K562 (cell line): ENCODE results near the gene PRR14L. TPM values are rescaled to one million over a fixed set of nuclear protein-coding genes. Genes with fewer than 3 reads are reported as not detected.

Experiments used
- GTF3C2 ChIP-seq: IDR thresholded peaks from 3 replicates; pipeline ENCODE4 v1.6.1; 2011; ENCODE audit warnings: borderline replicate concordance, mild to moderate bottlenecking, moderate library complexity; ENCODE audit not compliant: insufficient read length; ENCODE audit errors: extremely low read depth
- L3MBTL2 ChIP-seq: fragments of 450-650 bp; IDR thresholded peaks from 2 replicates; pipeline ENCODE4 v1.6.1; 2016; ENCODE audit warnings: mild to moderate bottlenecking, moderate library complexity
- SLC30A9 ChIP-seq: fragments of 250-450 bp; sonication (Bioruptor Pico); IDR thresholded peaks from 2 replicates; pipeline ENCODE4 v1.8.0; 2022; ENCODE audit warnings: mild to moderate bottlenecking, moderate library complexity
- SP1 ChIP-seq: sonication (generic); formaldehyde crosslinking; IDR thresholded peaks from 2 replicates; pipeline ENCODE4 v1.8.1; 2022; ENCODE audit warnings: mild to moderate bottlenecking, missing genetic modification reagents
- SUPT5H ChIP-seq: fragments of 450-650 bp; IDR thresholded peaks from 2 replicates; pipeline ENCODE4 v1.6.1; 2016
- THRAP3 ChIP-seq: fragments of 450-650 bp; IDR thresholded peaks from 2 replicates; pipeline ENCODE4 v1.6.1; 2016; ENCODE audit warnings: mild to moderate bottlenecking, inconsistent platforms, borderline replicate concordance
- ZC3H11A ChIP-seq: IDR thresholded peaks from 2 replicates; pipeline ENCODE4 v1.6.1; 2012; ENCODE audit warnings: low read depth, low read length, improper control_type of control experiment
- ZNF143 ChIP-seq: sonication (generic); formaldehyde crosslinking; IDR thresholded peaks from 2 replicates; pipeline ENCODE4 v1.9.0; 2022; ENCODE audit warnings: mild to moderate bottlenecking, missing genetic modification reagents
- polyA plus RNA-seq, 8 experiments: library from polyadenylated mRNA; depleted of rRNA in 4 of 8; stranded (reverse) in 5 of 8; unstranded in 3 of 8; fragments of >200 nt; fragmentation: Nextera tagmentation in 2 of 8; fragmentation: Illumina TruSeq in 1 of 8; extraction: Ambion mirVana in 2 of 8; extraction: Trizol in 1 of 8; gene quantifications; 2 replicates each; pipeline versions ENCODE4 v1.2.1 to v1.2.3, GENCODE V29; 2011 to 2014; ENCODE audit warnings: inconsistent platforms in 1 of 8, missing spikeins in 1 of 8
- total RNA-seq, 7 experiments: library from RNA; depleted of rRNA in 6 of 7; stranded (reverse); fragments of >200 nt in 6 of 7; fragmentation: Illumina TruSeq in 2 of 7; extraction: Trizol in 2 of 7; gene quantifications; 2 replicates each; pipeline versions ENCODE4 v1.2.1 to v1.2.3, GENCODE V29; 2011 to 2021; ENCODE audit warnings: low replicate concordance in 1 of 7
- TF ChIP-seq, protein P1 (sequence below): fragments of 150-350 bp; conservative IDR thresholded peaks from 2 replicates; pipeline ENCODE4 v1.6.1; 2014; ENCODE audit warnings: low read length
- TF ChIP-seq, protein P2 (sequence below): fragments of 450-650 bp; IDR thresholded peaks from 2 replicates; pipeline ENCODE4 v1.6.1; 2016; ENCODE audit warnings: mild to moderate bottlenecking, moderate library complexity

The PRR14L gene
- total and polyA plus RNA-seq, 9 of the 15 experiments (the other 6 are each of a cell fraction or from before 2014, with no cell fraction given): 2.8 to 36.3 (median 12.3) TPM

DNA sequence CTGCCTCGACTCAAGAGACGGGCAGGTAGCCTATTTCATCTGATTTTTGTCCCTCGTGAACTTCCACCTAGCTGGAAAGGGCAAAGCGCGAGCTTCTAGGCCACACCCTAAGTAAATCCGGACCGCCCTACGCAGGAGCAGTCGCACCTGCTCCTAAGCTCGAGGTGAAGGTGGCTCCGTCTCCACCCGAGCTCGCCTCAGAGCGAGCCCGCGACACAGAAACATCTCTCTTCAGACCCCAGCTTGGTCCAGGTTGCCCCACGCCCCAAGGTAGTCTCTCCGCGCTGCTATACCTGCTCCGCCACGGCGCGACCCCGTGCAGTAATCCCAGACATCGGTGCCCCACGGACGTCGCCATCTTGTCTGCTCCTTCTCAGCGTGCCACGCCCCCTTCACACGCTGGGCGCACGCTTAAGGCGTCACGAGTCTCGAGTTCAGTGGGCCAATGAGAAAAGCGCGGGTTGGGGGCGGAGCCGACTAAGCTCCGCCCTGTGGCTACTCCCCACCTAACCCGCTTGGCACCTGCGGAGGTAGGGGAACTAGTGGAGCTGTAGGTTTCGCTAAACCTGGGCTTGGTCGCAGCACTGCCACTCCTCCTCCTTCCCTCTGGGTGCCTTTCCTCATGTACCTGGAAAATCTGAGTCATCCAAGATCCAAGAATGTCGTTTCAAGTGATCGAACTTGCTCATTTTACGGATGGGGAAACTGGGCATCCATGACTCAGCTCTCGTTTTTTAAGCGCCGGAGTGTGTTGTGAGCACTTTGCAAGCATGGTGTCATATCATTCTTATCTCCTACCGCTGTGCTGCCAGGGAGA lies 87.9 kb downstream of the PRR14L start, which contains the start of gene PISD (continued):
- TF ChIP-seq, protein P1, sequence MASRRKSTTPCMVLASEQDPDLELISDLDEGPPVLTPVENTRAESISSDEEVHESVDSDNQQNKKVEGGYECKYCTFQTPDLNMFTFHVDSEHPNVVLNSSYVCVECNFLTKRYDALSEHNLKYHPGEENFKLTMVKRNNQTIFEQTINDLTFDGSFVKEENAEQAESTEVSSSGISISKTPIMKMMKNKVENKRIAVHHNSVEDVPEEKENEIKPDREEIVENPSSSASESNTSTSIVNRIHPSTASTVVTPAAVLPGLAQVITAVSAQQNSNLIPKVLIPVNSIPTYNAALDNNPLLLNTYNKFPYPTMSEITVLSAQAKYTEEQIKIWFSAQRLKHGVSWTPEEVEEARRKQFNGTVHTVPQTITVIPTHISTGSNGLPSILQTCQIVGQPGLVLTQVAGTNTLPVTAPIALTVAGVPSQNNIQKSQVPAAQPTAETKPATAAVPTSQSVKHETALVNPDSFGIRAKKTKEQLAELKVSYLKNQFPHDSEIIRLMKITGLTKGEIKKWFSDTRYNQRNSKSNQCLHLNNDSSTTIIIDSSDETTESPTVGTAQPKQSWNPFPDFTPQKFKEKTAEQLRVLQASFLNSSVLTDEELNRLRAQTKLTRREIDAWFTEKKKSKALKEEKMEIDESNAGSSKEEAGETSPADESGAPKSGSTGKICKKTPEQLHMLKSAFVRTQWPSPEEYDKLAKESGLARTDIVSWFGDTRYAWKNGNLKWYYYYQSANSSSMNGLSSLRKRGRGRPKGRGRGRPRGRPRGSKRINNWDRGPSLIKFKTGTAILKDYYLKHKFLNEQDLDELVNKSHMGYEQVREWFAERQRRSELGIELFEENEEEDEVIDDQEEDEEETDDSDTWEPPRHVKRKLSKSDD: 0 out of 2 replicates have a peak, but pooled peaks have one; percentile 51
- TF ChIP-seq SP1 (CRISPR knock-in tag) (peak; percentile 99), L3MBTL2 (no peak), GTF3C2 (no peak), ZNF143 (CRISPR knock-in tag) (no peak), SLC30A9 (no peak), THRAP3 (no peak), ZC3H11A (no peak), SUPT5H (peak; percentile 77)
- TF ChIP-seq, protein P2, sequence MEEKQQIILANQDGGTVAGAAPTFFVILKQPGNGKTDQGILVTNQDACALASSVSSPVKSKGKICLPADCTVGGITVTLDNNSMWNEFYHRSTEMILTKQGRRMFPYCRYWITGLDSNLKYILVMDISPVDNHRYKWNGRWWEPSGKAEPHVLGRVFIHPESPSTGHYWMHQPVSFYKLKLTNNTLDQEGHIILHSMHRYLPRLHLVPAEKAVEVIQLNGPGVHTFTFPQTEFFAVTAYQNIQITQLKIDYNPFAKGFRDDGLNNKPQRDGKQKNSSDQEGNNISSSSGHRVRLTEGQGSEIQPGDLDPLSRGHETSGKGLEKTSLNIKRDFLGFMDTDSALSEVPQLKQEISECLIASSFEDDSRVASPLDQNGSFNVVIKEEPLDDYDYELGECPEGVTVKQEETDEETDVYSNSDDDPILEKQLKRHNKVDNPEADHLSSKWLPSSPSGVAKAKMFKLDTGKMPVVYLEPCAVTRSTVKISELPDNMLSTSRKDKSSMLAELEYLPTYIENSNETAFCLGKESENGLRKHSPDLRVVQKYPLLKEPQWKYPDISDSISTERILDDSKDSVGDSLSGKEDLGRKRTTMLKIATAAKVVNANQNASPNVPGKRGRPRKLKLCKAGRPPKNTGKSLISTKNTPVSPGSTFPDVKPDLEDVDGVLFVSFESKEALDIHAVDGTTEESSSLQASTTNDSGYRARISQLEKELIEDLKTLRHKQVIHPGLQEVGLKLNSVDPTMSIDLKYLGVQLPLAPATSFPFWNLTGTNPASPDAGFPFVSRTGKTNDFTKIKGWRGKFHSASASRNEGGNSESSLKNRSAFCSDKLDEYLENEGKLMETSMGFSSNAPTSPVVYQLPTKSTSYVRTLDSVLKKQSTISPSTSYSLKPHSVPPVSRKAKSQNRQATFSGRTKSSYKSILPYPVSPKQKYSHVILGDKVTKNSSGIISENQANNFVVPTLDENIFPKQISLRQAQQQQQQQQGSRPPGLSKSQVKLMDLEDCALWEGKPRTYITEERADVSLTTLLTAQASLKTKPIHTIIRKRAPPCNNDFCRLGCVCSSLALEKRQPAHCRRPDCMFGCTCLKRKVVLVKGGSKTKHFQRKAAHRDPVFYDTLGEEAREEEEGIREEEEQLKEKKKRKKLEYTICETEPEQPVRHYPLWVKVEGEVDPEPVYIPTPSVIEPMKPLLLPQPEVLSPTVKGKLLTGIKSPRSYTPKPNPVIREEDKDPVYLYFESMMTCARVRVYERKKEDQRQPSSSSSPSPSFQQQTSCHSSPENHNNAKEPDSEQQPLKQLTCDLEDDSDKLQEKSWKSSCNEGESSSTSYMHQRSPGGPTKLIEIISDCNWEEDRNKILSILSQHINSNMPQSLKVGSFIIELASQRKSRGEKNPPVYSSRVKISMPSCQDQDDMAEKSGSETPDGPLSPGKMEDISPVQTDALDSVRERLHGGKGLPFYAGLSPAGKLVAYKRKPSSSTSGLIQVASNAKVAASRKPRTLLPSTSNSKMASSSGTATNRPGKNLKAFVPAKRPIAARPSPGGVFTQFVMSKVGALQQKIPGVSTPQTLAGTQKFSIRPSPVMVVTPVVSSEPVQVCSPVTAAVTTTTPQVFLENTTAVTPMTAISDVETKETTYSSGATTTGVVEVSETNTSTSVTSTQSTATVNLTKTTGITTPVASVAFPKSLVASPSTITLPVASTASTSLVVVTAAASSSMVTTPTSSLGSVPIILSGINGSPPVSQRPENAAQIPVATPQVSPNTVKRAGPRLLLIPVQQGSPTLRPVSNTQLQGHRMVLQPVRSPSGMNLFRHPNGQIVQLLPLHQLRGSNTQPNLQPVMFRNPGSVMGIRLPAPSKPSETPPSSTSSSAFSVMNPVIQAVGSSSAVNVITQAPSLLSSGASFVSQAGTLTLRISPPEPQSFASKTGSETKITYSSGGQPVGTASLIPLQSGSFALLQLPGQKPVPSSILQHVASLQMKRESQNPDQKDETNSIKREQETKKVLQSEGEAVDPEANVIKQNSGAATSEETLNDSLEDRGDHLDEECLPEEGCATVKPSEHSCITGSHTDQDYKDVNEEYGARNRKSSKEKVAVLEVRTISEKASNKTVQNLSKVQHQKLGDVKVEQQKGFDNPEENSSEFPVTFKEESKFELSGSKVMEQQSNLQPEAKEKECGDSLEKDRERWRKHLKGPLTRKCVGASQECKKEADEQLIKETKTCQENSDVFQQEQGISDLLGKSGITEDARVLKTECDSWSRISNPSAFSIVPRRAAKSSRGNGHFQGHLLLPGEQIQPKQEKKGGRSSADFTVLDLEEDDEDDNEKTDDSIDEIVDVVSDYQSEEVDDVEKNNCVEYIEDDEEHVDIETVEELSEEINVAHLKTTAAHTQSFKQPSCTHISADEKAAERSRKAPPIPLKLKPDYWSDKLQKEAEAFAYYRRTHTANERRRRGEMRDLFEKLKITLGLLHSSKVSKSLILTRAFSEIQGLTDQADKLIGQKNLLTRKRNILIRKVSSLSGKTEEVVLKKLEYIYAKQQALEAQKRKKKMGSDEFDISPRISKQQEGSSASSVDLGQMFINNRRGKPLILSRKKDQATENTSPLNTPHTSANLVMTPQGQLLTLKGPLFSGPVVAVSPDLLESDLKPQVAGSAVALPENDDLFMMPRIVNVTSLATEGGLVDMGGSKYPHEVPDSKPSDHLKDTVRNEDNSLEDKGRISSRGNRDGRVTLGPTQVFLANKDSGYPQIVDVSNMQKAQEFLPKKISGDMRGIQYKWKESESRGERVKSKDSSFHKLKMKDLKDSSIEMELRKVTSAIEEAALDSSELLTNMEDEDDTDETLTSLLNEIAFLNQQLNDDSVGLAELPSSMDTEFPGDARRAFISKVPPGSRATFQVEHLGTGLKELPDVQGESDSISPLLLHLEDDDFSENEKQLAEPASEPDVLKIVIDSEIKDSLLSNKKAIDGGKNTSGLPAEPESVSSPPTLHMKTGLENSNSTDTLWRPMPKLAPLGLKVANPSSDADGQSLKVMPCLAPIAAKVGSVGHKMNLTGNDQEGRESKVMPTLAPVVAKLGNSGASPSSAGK: no peak
